BLaER1 (cell line): Measurements from ENCODE around the gene CACNG6.

Experiments
- H3K27ac ChIP-seq: shearing (Covaris generic); formaldehyde crosslinking; 2 replicates; pipeline ENCODE4 v1.8.1; 2022
- H3K27me3 ChIP-seq: shearing (Covaris generic); formaldehyde crosslinking; 2 replicates; pipeline ENCODE4 v1.8.1; 2022
- H3K36me3 ChIP-seq: shearing (Covaris generic); formaldehyde crosslinking; 2 replicates; pipeline ENCODE4 v1.8.1; 2022
- H3K4me1 ChIP-seq: shearing (Covaris generic); formaldehyde crosslinking; 2 replicates; pipeline ENCODE4 v1.8.1; 2022
- H3K4me2 ChIP-seq: shearing (Covaris generic); formaldehyde crosslinking; 2 replicates; pipeline ENCODE4 v1.8.1; 2022
- H3K4me3 ChIP-seq: shearing (Covaris generic); formaldehyde crosslinking; 2 replicates; pipeline ENCODE4 v1.8.1; 2022
- H3K9ac ChIP-seq: shearing (Covaris generic); formaldehyde crosslinking; 2 replicates; pipeline ENCODE4 v1.8.1; 2022
- H3K9me3 ChIP-seq: shearing (Covaris generic); formaldehyde crosslinking; 2 replicates; pipeline ENCODE4 v1.8.1; 2022
- H4K20me1 ChIP-seq: shearing (Covaris generic); formaldehyde crosslinking; 2 replicates; pipeline ENCODE4 v1.8.1; 2022
- Cebpa-rat ChIP-seq: shearing (Covaris generic); IDR thresholded peaks from 2 replicates; pipeline ENCODE4 v1.8.1; 2022

Gene CACNG6

GRCh38 chr19:53982611-53983010 lies 8.8 kb upstream of the CACNG6 start:
- Histone ChIP-seq H3K4me1 (peaks cover 66% of the 10 kb centered on the region), H3K4me2 (peak overlapping the region; percentile 88), H3K36me3 (no peaks in the 10 kb centered on the region), H3K27me3 (peaks cover 35% of the 10 kb centered on the region), H3K27ac (peak overlapping the region; percentile 74; the same call in 1 of the 2 replicates), H3K4me3 (peak overlapping the region; percentile 66), H4K20me1 (no peaks in the 10 kb centered on the region), H3K9ac (peak overlapping the region; percentile 69; the same call in 1 of the 2 replicates), H3K9me3 (no peaks in the 10 kb centered on the region)
- no peak for TF ChIP-seq Cebpa-rat

- Histone ChIP-seq H3K9ac (no peak overlapping the region), H3K9me3 (no peaks in the 10 kb centered on the region), H3K4me1 (peaks cover 60% of the 10 kb centered on the region), H3K27me3 (peaks cover 28% of the 10 kb centered on the region), H3K36me3 (no peaks in the 10 kb centered on the region), H3K4me3 (no peak overlapping the region), H3K4me2 (peak overlapping the region; percentile 70), H4K20me1 (no peaks in the 10 kb centered on the region), H3K27ac (no peak overlapping the region)
- TF ChIP-seq Cebpa-rat, result no peak
Measured at GRCh38 chr19:53983457-53984289, 7.8 kb upstream of the CACNG6 start.

- Histone ChIP-seq H3K4me2 (no peak overlapping the region), H3K4me1 (peaks cover 49% of the 10 kb centered on the region), H3K9me3 (no peaks in the 10 kb centered on the region), H3K36me3 (no peaks in the 10 kb centered on the region), H3K27ac (no peak overlapping the region), H3K9ac (no peak overlapping the region), H4K20me1 (no peaks in the 10 kb centered on the region), H3K4me3 (no peak overlapping the region), H3K27me3 (peaks cover 8% of the 10 kb centered on the region; the same call in 1 of the 2 replicates)
- no peak for TF ChIP-seq Cebpa-rat
Measured at GRCh38 chr19:53985863-53986262, 5.6 kb upstream of the CACNG6 start.

DNA sequence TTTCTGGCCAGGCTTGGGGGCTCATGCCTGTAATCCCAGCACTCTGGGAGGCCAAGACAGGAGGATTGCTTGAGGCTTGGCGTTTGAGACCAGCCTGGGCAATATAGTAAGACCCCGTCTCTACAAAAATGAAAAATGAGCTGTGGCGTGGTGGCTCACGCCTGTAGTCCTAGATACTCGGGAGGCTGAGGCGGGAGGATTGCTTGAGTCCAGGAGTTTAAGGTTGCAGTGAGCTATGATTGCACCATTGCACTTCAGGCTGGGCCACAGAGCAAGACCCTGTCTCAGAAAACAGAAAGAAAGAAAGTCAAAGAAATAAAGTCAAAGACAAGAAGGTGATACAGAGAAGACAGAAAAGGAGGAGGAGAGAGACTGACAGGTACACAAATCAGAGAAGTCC lies 2.5 kb upstream of the CACNG6 start:
- Histone ChIP-seq H3K9ac (no peak overlapping the region), H3K4me3 (no peak overlapping the region), H4K20me1 (no peaks in the 10 kb centered on the region), H3K4me1 (peaks cover 56% of the 10 kb centered on the region), H3K27ac (no peak overlapping the region), H3K27me3 (no peaks in the 10 kb centered on the region), H3K4me2 (no peak overlapping the region), H3K36me3 (no peaks in the 10 kb centered on the region), H3K9me3 (no peaks in the 10 kb centered on the region)
- no peak for TF ChIP-seq Cebpa-rat

DNA sequence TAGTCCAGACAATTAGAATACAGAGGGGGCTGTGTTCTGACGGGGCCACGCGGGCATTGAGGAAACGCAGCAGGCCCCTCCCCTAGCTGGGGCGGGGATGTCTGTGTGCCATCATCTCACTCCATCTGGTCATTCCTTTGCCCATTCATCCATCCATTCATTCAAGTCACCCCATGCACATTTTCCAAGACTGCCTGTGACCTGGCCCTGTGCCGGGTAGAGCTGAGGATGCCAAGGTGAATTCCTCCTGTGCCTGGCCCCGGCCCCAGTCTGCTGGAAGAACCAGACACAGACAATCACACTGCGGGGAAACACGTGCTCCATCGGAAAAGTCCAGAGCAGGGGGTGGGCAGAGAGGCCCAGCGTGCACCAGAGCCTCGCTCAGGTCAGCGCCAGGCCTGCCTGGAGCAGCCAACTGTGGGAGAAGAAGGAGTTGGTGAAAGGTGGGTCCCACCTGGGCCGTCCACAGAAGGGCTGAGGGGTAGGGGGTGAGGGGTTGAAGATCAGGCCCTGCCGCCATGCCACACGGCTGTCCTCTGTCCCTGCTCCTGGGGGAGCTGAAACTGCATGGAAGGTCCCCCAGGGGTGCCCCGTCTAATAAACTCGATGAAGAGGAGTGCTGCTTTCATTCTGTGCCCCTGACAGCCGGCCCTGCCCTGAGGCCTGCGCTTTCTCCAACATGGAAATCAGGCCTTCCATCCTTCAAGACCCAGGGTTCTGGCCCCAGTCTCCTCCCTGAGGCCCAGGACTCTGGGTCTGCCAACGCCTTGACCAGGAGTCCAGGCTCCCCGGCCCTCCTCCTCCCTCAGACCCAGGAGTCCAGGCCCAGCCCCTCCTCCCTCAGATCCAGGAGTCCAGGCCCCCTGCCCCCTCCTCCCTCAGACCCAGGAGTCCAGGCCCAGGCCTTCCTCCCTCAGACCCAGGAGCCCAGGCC lies 1.6 kb upstream of the CACNG6 start:
- Histone ChIP-seq H3K36me3 (no peaks in the 10 kb centered on the region), H3K27me3 (no peaks in the 10 kb centered on the region), H3K27ac (peak overlapping the region; percentile 53; the same call in 1 of the 2 replicates), H3K4me1 (peaks cover 53% of the 10 kb centered on the region), H3K9ac (no peak overlapping the region), H3K4me2 (peak overlapping the region; percentile 24), H3K4me3 (no peak overlapping the region), H4K20me1 (no peaks in the 10 kb centered on the region), H3K9me3 (no peaks in the 10 kb centered on the region)
- no peak for TF ChIP-seq Cebpa-rat

DNA sequence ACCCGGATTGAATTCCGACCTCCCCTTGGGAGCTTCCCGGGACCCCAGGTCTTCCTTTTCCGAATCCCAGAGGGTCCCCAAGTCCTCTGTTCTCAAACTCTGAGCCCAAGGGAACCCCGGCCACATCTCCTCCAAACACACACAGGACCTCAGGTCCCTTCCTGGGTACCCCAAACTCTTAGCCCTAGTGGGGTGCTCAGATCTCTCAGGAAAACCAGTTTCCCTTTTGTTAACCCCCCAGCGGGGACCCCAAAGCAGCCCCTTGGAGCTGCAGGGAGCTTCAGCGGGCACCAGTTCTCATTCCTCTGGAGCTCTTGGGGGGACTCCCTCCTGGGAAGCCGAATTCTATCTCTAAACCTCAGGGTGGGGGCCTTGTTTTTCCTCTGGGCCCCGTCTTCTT lies 774 bp downstream of the CACNG6 start:
- Histone ChIP-seq H4K20me1 (no peaks in the 10 kb centered on the region), H3K9me3 (no peaks in the 10 kb centered on the region), H3K36me3 (no peaks in the 10 kb centered on the region), H3K4me3 (peak overlapping the region; percentile 70), H3K4me2 (peak overlapping the region; percentile 96), H3K9ac (peak overlapping the region; percentile 88), H3K27ac (peak overlapping the region; percentile 92), H3K4me1 (peaks cover 53% of the 10 kb centered on the region), H3K27me3 (no peaks in the 10 kb centered on the region)
- TF ChIP-seq Cebpa-rat, result no peak

- TF ChIP-seq Cebpa-rat, result no peak
- Histone ChIP-seq H3K4me2 (peak overlapping the region; percentile 96), H3K9me3 (no peaks in the 10 kb centered on the region), H3K27ac (no peak overlapping the region), H3K4me3 (no peak overlapping the region), H3K4me1 (peaks cover 47% of the 10 kb centered on the region), H3K9ac (no peak overlapping the region), H4K20me1 (no peaks in the 10 kb centered on the region), H3K36me3 (no peaks in the 10 kb centered on the region), H3K27me3 (no peaks in the 10 kb centered on the region)
Measured at GRCh38 chr19:53992815-53993214, 1.4 kb downstream of the CACNG6 start.

DNA sequence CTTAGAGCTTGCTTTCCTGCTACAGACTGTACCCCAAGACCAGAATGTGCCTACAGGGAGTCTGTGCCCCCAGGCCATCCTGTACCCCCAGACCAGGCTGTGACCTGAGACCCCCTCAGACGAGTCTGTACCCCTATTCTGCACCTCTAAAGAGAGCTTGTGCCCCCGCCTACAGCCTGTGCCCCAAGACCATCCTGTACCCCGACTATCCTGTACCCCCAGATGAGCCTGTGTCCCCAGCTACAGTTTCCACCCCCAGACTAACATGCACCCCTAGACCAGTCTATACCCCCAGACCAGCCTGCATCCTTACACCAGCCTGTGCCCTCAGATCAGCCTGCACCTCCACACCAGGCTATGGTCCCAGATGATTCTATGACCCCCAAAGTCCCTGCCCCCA lies 2.0 kb downstream of the CACNG6 start:
- H3K4me1 ChIP-seq, result peaks cover 46% of the 10 kb centered on the region
- H3K4me2 ChIP-seq, result peak overlapping the region; percentile 96
- no peak overlapping the region for H3K9ac ChIP-seq
- no peak for TF ChIP-seq Cebpa-rat
- no peak overlapping the region for H3K4me3 ChIP-seq
- no peaks in the 10 kb centered on the region for H3K36me3 ChIP-seq
- H3K27ac ChIP-seq, result no peak overlapping the region
- no peaks in the 10 kb centered on the region for H3K9me3 ChIP-seq
- no peaks in the 10 kb centered on the region for H3K27me3 ChIP-seq
- no peaks in the 10 kb centered on the region for H4K20me1 ChIP-seq

- TF ChIP-seq Cebpa-rat, result no peak
- H3K27me3 ChIP-seq, result no peaks in the 10 kb centered on the region
Measured at GRCh38 chr19:53994811-53995210, 3.4 kb downstream of the CACNG6 start.

More at GRCh38 chr19:53994811-53995210, 3.4 kb downstream of the CACNG6 start:
- Histone ChIP-seq H3K36me3 (0 out of 2 replicates have a peak, but pooled peaks cover 2% of the 10 kb centered on the region), H3K4me2 (no peak overlapping the region; the same call in 1 of the 2 replicates), H3K4me3 (no peak overlapping the region), H3K9ac (no peak overlapping the region), H3K9me3 (no peaks in the 10 kb centered on the region), H3K4me1 (peaks cover 42% of the 10 kb centered on the region), H3K27ac (no peak overlapping the region), H4K20me1 (no peaks in the 10 kb centered on the region)
